Measurements from ENCODE around the gene DNAH7. TPM values are rescaled to one million over a fixed set of nuclear protein-coding genes. Genes with fewer than 3 reads are reported as not detected.

The DNAH7 gene
- total RNA-seq, 4 donors from 2014 or later: 0.05 to 0.07 (median 0.05) TPM; not detected in 1

GRCh38 chr2:195769975-195770374 is 298.7 kb downstream of the DNAH7 start:
- intact Hi-C loops (cut with DNase I; ENCODE audit: low total_unique reads): no loop called here
- no peaks in the 10 kb centered on the region for H3K4me1 ChIP-seq
- no peak overlapping the region for H3K4me3 ChIP-seq
- TF ChIP-seq POLR2A (IDR thresholded peaks at IDR 0.05): no peak
- TF ChIP-seq CTCF (IDR thresholded peaks at IDR 0.05 in 4 of 5, conservative IDR thresholded peaks at IDR 0.05 in 1 of 5): no peak
- no peaks in the 10 kb centered on the region for H3K36me3 ChIP-seq
- DNase-seq: no peak
- in situ Hi-C loops (cut with MboI; ENCODE audit: low sequenced_read_pairs in 4 of 4): no loop called here
- H3K9me3 ChIP-seq: no peaks in the 10 kb centered on the region
- H3K27me3 ChIP-seq: no peaks in the 10 kb centered on the region
- no peak overlapping the region for H3K27ac ChIP-seq
- no peak for ATAC-seq

- ATAC-seq (no peak), DNase-seq (no peak)
- in situ Hi-C loops (cut with MboI; ENCODE audit: low sequenced_read_pairs in 4 of 4): no loop called here
- H3K36me3 ChIP-seq: no peaks in the 10 kb centered on the region
- TF ChIP-seq CTCF (IDR thresholded peaks at IDR 0.05 in 4 of 5, conservative IDR thresholded peaks at IDR 0.05 in 1 of 5) (no peak), POLR2A (IDR thresholded peaks at IDR 0.05) (no peak)
- no peak overlapping the region for H3K4me3 ChIP-seq
- intact Hi-C loops (cut with DNase I; ENCODE audit: low total_unique reads): no loop called here
- no peaks in the 10 kb centered on the region for H3K9me3 ChIP-seq
- no peaks in the 10 kb centered on the region for H3K27me3 ChIP-seq
- H3K4me1 ChIP-seq: no peaks in the 10 kb centered on the region
- no peak overlapping the region for H3K27ac ChIP-seq
These were observed 300.2 kb downstream of the DNAH7 start for GRCh38 chr2:195768431-195768830.

GRCh38 chr2:195766691-195767090 is 301.9 kb downstream of the DNAH7 start:
- no peak for ATAC-seq
- in situ Hi-C loops (cut with MboI; ENCODE audit: low sequenced_read_pairs in 4 of 4): no loop called here
- no peak for TF ChIP-seq CTCF (IDR thresholded peaks at IDR 0.05 in 4 of 5, conservative IDR thresholded peaks at IDR 0.05 in 1 of 5)
- no peak for TF ChIP-seq POLR2A (IDR thresholded peaks at IDR 0.05)
- Histone ChIP-seq H3K4me3 (no peak overlapping the region), H3K27me3 (no peaks in the 10 kb centered on the region), H3K36me3 (no peaks in the 10 kb centered on the region), H3K27ac (no peak overlapping the region), H3K9me3 (no peaks in the 10 kb centered on the region), H3K4me1 (no peaks in the 10 kb centered on the region)
- intact Hi-C loops (cut with DNase I; ENCODE audit: low total_unique reads): no loop called here
- no peak for DNase-seq

GRCh38 chr2:195763866-195764265 is 304.8 kb downstream of the DNAH7 start:
- in situ Hi-C loops (cut with MboI; ENCODE audit: low sequenced_read_pairs in 4 of 4): no loop called here
- no peaks in the 10 kb centered on the region for H3K4me1 ChIP-seq

More at GRCh38 chr2:195763866-195764265, 304.8 kb downstream of the DNAH7 start:
- H3K9me3 ChIP-seq: no peaks in the 10 kb centered on the region
- TF ChIP-seq POLR2A (IDR thresholded peaks at IDR 0.05): no peak
- TF ChIP-seq CTCF (IDR thresholded peaks at IDR 0.05 in 4 of 5, conservative IDR thresholded peaks at IDR 0.05 in 1 of 5): no peak
- ATAC-seq (no peak), DNase-seq (no peak)
- no peak overlapping the region for H3K27ac ChIP-seq
- intact Hi-C loops (cut with DNase I; ENCODE audit: low total_unique reads): no loop called here
- no peak overlapping the region for H3K4me3 ChIP-seq
- H3K36me3 ChIP-seq: no peaks in the 10 kb centered on the region
- H3K27me3 ChIP-seq: no peaks in the 10 kb centered on the region

Data from gastrocnemius medialis (tissue), 4 donors.